ENCODE data around the gene PJVK.

Gene PJVK

GRCh38 chr2:178482437-178482836, 31.3 kb downstream of the PJVK start:
- no peak for TF ChIP-seq ZNF274 (IDR thresholded peaks at IDR 0.05; ENCODE audit: low read depth, low read length)
- H3K4me3 ChIP-seq (ENCODE audit: low read length) = peak overlapping the region; percentile 72

GRCh38 chr2:178484245-178485041, 33.3 kb downstream of the PJVK start:
- TF ChIP-seq ZNF274 (IDR thresholded peaks at IDR 0.05; ENCODE audit: low read depth, low read length) = no peak
- H3K4me3 ChIP-seq (ENCODE audit: low read length) = no peak overlapping the region

- no peak for TF ChIP-seq ZNF274 (IDR thresholded peaks at IDR 0.05; ENCODE audit: low read depth, low read length)
- no peak overlapping the region for H3K4me3 ChIP-seq (ENCODE audit: low read length)
Measured at GRCh38 chr2:178485356-178485755, 34.2 kb downstream of the PJVK start.

- TF ChIP-seq ZNF274 (IDR thresholded peaks at IDR 0.05; ENCODE audit: low read depth, low read length) = no peak
Measured at GRCh38 chr2:178491612-178492011, 40.4 kb downstream of the PJVK start.

GRCh38 chr2:178496049-178496448, 44.9 kb downstream of the PJVK start:
- no peak for TF ChIP-seq ZNF274 (IDR thresholded peaks at IDR 0.05; ENCODE audit: low read depth, low read length)
- no peak overlapping the region for H3K4me3 ChIP-seq (ENCODE audit: low read length)

More at GRCh38 chr2:178491612-178492011, 40.4 kb downstream of the PJVK start:
- H3K4me3 ChIP-seq (ENCODE audit: low read length) = no peak overlapping the region

GRCh38 chr2:178498137-178498536, 47.0 kb downstream of the PJVK start:
- no peak for TF ChIP-seq ZNF274 (IDR thresholded peaks at IDR 0.05; ENCODE audit: low read depth, low read length)
- H3K4me3 ChIP-seq (ENCODE audit: low read length) = no peak overlapping the region

- TF ChIP-seq ZNF274 (IDR thresholded peaks at IDR 0.05; ENCODE audit: low read depth, low read length) = no peak
Measured at GRCh38 chr2:178499640-178500039, 48.5 kb downstream of the PJVK start.

GRCh38 chr2:178502751-178503150, 51.6 kb downstream of the PJVK start:
- H3K4me3 ChIP-seq (ENCODE audit: low read length) = no peak overlapping the region
- TF ChIP-seq ZNF274 (IDR thresholded peaks at IDR 0.05; ENCODE audit: low read depth, low read length) = no peak

More at GRCh38 chr2:178499640-178500039, 48.5 kb downstream of the PJVK start:
- H3K4me3 ChIP-seq (ENCODE audit: low read length) = no peak overlapping the region

GRCh38 chr2:178506101-178506500, 54.9 kb downstream of the PJVK start:
- TF ChIP-seq ZNF274 (IDR thresholded peaks at IDR 0.05; ENCODE audit: low read depth, low read length) = no peak
- H3K4me3 ChIP-seq (ENCODE audit: low read length) = no peak overlapping the region

GRCh38 chr2:178506524-178506923, 55.3 kb downstream of the PJVK start:
- H3K4me3 ChIP-seq (ENCODE audit: low read length) = no peak overlapping the region
- TF ChIP-seq ZNF274 (IDR thresholded peaks at IDR 0.05; ENCODE audit: low read depth, low read length) = no peak

- no peak for TF ChIP-seq ZNF274 (IDR thresholded peaks at IDR 0.05; ENCODE audit: low read depth, low read length)
- H3K4me3 ChIP-seq (ENCODE audit: low read length) = no peak overlapping the region
Measured at GRCh38 chr2:178506949-178507348, 55.8 kb downstream of the PJVK start.

- no peak for TF ChIP-seq ZNF274 (IDR thresholded peaks at IDR 0.05; ENCODE audit: low read depth, low read length)
Measured at GRCh38 chr2:178508646-178509045, 57.5 kb downstream of the PJVK start.

GRCh38 chr2:178510384-178510783, 59.2 kb downstream of the PJVK start:
- no peak for TF ChIP-seq ZNF274 (IDR thresholded peaks at IDR 0.05; ENCODE audit: low read depth, low read length)
- H3K4me3 ChIP-seq (ENCODE audit: low read length) = no peak overlapping the region

More at GRCh38 chr2:178508646-178509045, 57.5 kb downstream of the PJVK start:
- no peak overlapping the region for H3K4me3 ChIP-seq (ENCODE audit: low read length)

Data from GM08714 (cell line).